Measurements from ENCODE around the gene AFF3.

The AFF3 gene

DNA sequence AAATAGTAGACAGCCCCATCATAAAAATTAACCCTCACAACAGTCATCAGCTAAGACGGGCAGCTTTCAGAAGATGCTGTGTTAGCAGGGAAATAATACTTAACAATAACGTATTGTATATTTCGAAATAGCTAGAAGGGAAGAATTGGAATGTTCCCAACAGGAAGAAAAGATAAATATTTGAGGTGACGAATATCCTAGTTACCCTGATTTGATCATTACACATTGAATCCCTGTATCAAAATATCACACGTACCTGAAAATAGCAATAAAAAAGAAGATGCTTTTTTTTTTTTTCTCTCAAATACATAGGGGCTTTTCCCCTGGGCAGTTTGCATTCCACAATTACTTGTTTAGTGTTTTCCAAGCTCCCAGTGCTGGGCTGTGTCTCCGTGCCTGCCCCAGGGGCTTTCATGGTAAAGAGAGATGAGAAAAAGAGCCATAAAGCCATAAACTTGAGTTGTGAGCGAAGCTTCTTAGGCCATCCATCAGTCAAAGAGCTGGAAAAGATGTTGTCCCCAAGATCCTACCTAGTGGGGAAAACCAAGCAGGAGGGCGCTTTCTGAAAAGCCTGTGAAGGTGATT lies 469.5 kb downstream of the AFF3 start:
- no peak overlapping the region for H3K27ac ChIP-seq (ENCODE audit: poor library complexity, severe bottlenecking)
- no peaks in the 10 kb centered on the region for H3K4me1 ChIP-seq (ENCODE audit: insufficient read depth, poor library complexity, severe bottlenecking)
- no peak for TF ChIP-seq CTCF (IDR thresholded peaks at IDR 0.05; ENCODE audit: poor library complexity, severe bottlenecking)
- DNase-seq (ENCODE audit: low spot score): no peak
- H3K36me3 ChIP-seq (ENCODE audit: low read depth): no peaks in the 10 kb centered on the region
- no peak for ATAC-seq (ENCODE audit: low read depth)
- no peaks in the 10 kb centered on the region for H3K27me3 ChIP-seq (ENCODE audit: insufficient read depth, poor library complexity, severe bottlenecking)
- no peak overlapping the region for H3K4me3 ChIP-seq (ENCODE audit: severe bottlenecking)
- H3K9me3 ChIP-seq (ENCODE audit: severe bottlenecking): no peaks in the 10 kb centered on the region

- Histone ChIP-seq H3K36me3 (ENCODE audit: low read depth) (no peaks in the 10 kb centered on the region), H3K4me1 (ENCODE audit: insufficient read depth, poor library complexity, severe bottlenecking) (no peaks in the 10 kb centered on the region), H3K27me3 (ENCODE audit: insufficient read depth, poor library complexity, severe bottlenecking) (no peaks in the 10 kb centered on the region), H3K4me3 (ENCODE audit: severe bottlenecking) (no peak overlapping the region), H3K9me3 (ENCODE audit: severe bottlenecking) (no peaks in the 10 kb centered on the region), H3K27ac (ENCODE audit: poor library complexity, severe bottlenecking) (no peak overlapping the region)
- DNase-seq (ENCODE audit: low spot score) (no peak), ATAC-seq (ENCODE audit: low read depth) (no peak)
- TF ChIP-seq CTCF (IDR thresholded peaks at IDR 0.05; ENCODE audit: poor library complexity, severe bottlenecking): no peak
These were observed 471.3 kb downstream of the AFF3 start for GRCh38 chr2:99670768-99671734.

GRCh38 chr2:99666256-99666655 lies 476.1 kb downstream of the AFF3 start:
- Histone ChIP-seq H3K4me1 (ENCODE audit: insufficient read depth, poor library complexity, severe bottlenecking) (no peaks in the 10 kb centered on the region), H3K36me3 (ENCODE audit: low read depth) (no peaks in the 10 kb centered on the region), H3K27me3 (ENCODE audit: insufficient read depth, poor library complexity, severe bottlenecking) (no peaks in the 10 kb centered on the region), H3K27ac (ENCODE audit: poor library complexity, severe bottlenecking) (no peak overlapping the region), H3K9me3 (ENCODE audit: severe bottlenecking) (no peaks in the 10 kb centered on the region), H3K4me3 (ENCODE audit: severe bottlenecking) (no peak overlapping the region)
- ATAC-seq (ENCODE audit: low read depth): no peak
- no peak for TF ChIP-seq CTCF (IDR thresholded peaks at IDR 0.05; ENCODE audit: poor library complexity, severe bottlenecking)
- DNase-seq (ENCODE audit: low spot score): no peak

GRCh38 chr2:99663641-99664040 lies 478.7 kb downstream of the AFF3 start:
- Histone ChIP-seq H3K4me1 (ENCODE audit: insufficient read depth, poor library complexity, severe bottlenecking) (no peaks in the 10 kb centered on the region), H3K27ac (ENCODE audit: poor library complexity, severe bottlenecking) (no peak overlapping the region), H3K27me3 (ENCODE audit: insufficient read depth, poor library complexity, severe bottlenecking) (no peaks in the 10 kb centered on the region), H3K4me3 (ENCODE audit: severe bottlenecking) (no peak overlapping the region), H3K36me3 (ENCODE audit: low read depth) (no peaks in the 10 kb centered on the region), H3K9me3 (ENCODE audit: severe bottlenecking) (no peaks in the 10 kb centered on the region)
- no peak for DNase-seq (ENCODE audit: low spot score)
- ATAC-seq (ENCODE audit: low read depth): no peak
- TF ChIP-seq CTCF (IDR thresholded peaks at IDR 0.05; ENCODE audit: poor library complexity, severe bottlenecking): no peak

All from RWPE2 (cell line).